ENCODE data around the gene THSD4.

Gene THSD4

GRCh38 chr15:71244250-71244649 is 129.0 kb downstream of the THSD4 start:
- H3K27ac ChIP-seq (replicated peaks), result no peak overlapping the region
- peaks cover 3% of the 10 kb centered on the region for H3K27me3 ChIP-seq (ENCODE audit: insufficient read depth, poor library complexity, severe bottlenecking)
- no peak for DNase-seq (ENCODE audit: low read depth in 1 of 2, low spot score in 1 of 2)
- TF ChIP-seq POLR2AphosphoS5 (IDR thresholded peaks at IDR 0.05; ENCODE audit: low read depth) (no peak), SPI1 (IDR thresholded peaks at IDR 0.05; ENCODE audit: borderline replicate concordance, low read depth) (no peak), GABPA (IDR thresholded peaks at IDR 0.05; ENCODE audit: low read depth) (no peak), CTCF (IDR thresholded peaks at IDR 0.05; ENCODE audit: insufficient read depth, low read length) (no peak)
- H3K4me3 ChIP-seq (replicated peaks; ENCODE audit: insufficient read depth, low read length), result no peak overlapping the region

GRCh38 chr15:71245588-71245987 is 130.3 kb downstream of the THSD4 start:
- Histone ChIP-seq H3K27ac (replicated peaks) (no peak overlapping the region), H3K4me3 (replicated peaks; ENCODE audit: insufficient read depth, low read length) (no peak overlapping the region), H3K27me3 (ENCODE audit: insufficient read depth, poor library complexity, severe bottlenecking) (peaks cover 3% of the 10 kb centered on the region)
- no peak for DNase-seq (ENCODE audit: low read depth in 1 of 2, low spot score in 1 of 2)
- TF ChIP-seq CTCF (IDR thresholded peaks at IDR 0.05; ENCODE audit: insufficient read depth, low read length) (no peak), REST (IDR thresholded peaks at IDR 0.05; ENCODE audit: insufficient replicate concordance, low read depth) (no peak), POLR2AphosphoS5 (IDR thresholded peaks at IDR 0.05; ENCODE audit: low read depth) (no peak), GABPA (IDR thresholded peaks at IDR 0.05; ENCODE audit: low read depth) (no peak), SPI1 (IDR thresholded peaks at IDR 0.05; ENCODE audit: borderline replicate concordance, low read depth) (no peak)

GRCh38 chr15:71248386-71248785 is 133.1 kb downstream of the THSD4 start:
- TF ChIP-seq CTCF (IDR thresholded peaks at IDR 0.05; ENCODE audit: insufficient read depth, low read length) (no peak), GABPA (IDR thresholded peaks at IDR 0.05; ENCODE audit: low read depth) (no peak), SPI1 (IDR thresholded peaks at IDR 0.05; ENCODE audit: borderline replicate concordance, low read depth) (no peak), POLR2AphosphoS5 (IDR thresholded peaks at IDR 0.05; ENCODE audit: low read depth) (no peak), REST (IDR thresholded peaks at IDR 0.05; ENCODE audit: insufficient replicate concordance, low read depth) (no peak)
- no peak overlapping the region for H3K4me3 ChIP-seq (replicated peaks; ENCODE audit: insufficient read depth, low read length)
- no peak overlapping the region for H3K27ac ChIP-seq (replicated peaks)
- no peak for DNase-seq (ENCODE audit: low read depth in 1 of 2, low spot score in 1 of 2)
- peaks cover 3% of the 10 kb centered on the region for H3K27me3 ChIP-seq (ENCODE audit: insufficient read depth, poor library complexity, severe bottlenecking)

- Histone ChIP-seq H3K27ac (replicated peaks) (no peak overlapping the region), H3K27me3 (ENCODE audit: insufficient read depth, poor library complexity, severe bottlenecking) (no peaks in the 10 kb centered on the region), H3K4me3 (replicated peaks; ENCODE audit: insufficient read depth, low read length) (no peak overlapping the region)
- TF ChIP-seq CTCF (IDR thresholded peaks at IDR 0.05; ENCODE audit: insufficient read depth, low read length), result no peak
- no peak for TF ChIP-seq GABPA (IDR thresholded peaks at IDR 0.05; ENCODE audit: low read depth)
- no peak for TF ChIP-seq POLR2AphosphoS5 (IDR thresholded peaks at IDR 0.05; ENCODE audit: low read depth)
- TF ChIP-seq REST (IDR thresholded peaks at IDR 0.05; ENCODE audit: insufficient replicate concordance, low read depth), result no peak
- TF ChIP-seq SPI1 (IDR thresholded peaks at IDR 0.05; ENCODE audit: borderline replicate concordance, low read depth), result no peak
- no peak for DNase-seq (ENCODE audit: low read depth in 1 of 2, low spot score in 1 of 2)
These were observed 134.7 kb downstream of the THSD4 start for GRCh38 chr15:71249986-71250385.

Data from HL-60 (cell line).